OCI-LY1 (cell line): ENCODE results near the gene ERBB4.

Source experiments
- H2AFZ ChIP-seq: fragments of 200-600 bp; sonication (generic), shearing (Covaris generic); 2 replicates; pipeline ENCODE4 v1.6.0; 2014; ENCODE audit warnings: antibody characterized with exemption, mild to moderate bottlenecking, low read length
- H3F3A ChIP-seq: fragments of 200-600 bp; sonication (generic), shearing (Covaris generic); 2 replicates; pipeline ENCODE4 v1.6.0; 2014; ENCODE audit warnings: mild to moderate bottlenecking, antibody characterized with exemption, low read length, moderate library complexity; ENCODE audit not compliant: insufficient read depth
- H3K27ac ChIP-seq: fragments of 200-600 bp; sonication (generic); 2 replicates; pipeline ENCODE4 v1.5.1; 2014; ENCODE audit warnings: low read length, mixed run types, mild to moderate bottlenecking, low read depth; ENCODE audit not compliant: poor library complexity, severe bottlenecking
- H3K27me3 ChIP-seq: fragments of 200-600 bp; sonication (generic); 2 replicates; pipeline ENCODE4 v1.6.0; 2014; ENCODE audit warnings: antibody characterized with exemption, mild to moderate bottlenecking, low read length, moderate library complexity; ENCODE audit not compliant: insufficient read depth
- H3K36me3 ChIP-seq: fragments of 200-600 bp; sonication (generic); 2 replicates; pipeline ENCODE4 v1.6.1; 2014; ENCODE audit warnings: mild to moderate bottlenecking, antibody characterized with exemption, low read length, moderate library complexity, mixed read lengths; ENCODE audit not compliant: insufficient read depth
- H3K4me1 ChIP-seq: fragments of 200-600 bp; sonication (generic); 2 replicates; pipeline ENCODE4 v1.5.1; 2014; ENCODE audit warnings: mild to moderate bottlenecking, low read length, moderate library complexity; ENCODE audit not compliant: insufficient read depth, severe bottlenecking
- H3K4me2 ChIP-seq: fragments of 200-600 bp; sonication (generic), shearing (Covaris generic); 2 replicates; pipeline ENCODE4 v1.6.1; 2014; ENCODE audit warnings: low read length
- H3K4me3 ChIP-seq: fragments of 200-600 bp; sonication (generic); 2 replicates; pipeline ENCODE4 v1.5.1; 2014; ENCODE audit warnings: low read length, low read depth, mild to moderate bottlenecking, mixed read lengths; ENCODE audit not compliant: poor library complexity, severe bottlenecking
- H3K79me2 ChIP-seq: fragments of 200-600 bp; shearing (Covaris generic); 2 replicates; pipeline ENCODE4 v1.6.1; 2016; ENCODE audit warnings: mixed run types, low read length, mixed read lengths; ENCODE audit not compliant: insufficient read depth
- H3K9ac ChIP-seq: fragments of 200-600 bp; sonication (generic), shearing (Covaris generic); 2 replicates; pipeline ENCODE4 v1.6.1; 2014; ENCODE audit warnings: mild to moderate bottlenecking, low read length, mixed read lengths
- H3K9me2 ChIP-seq: fragments of 200-600 bp; sonication (generic), shearing (Covaris generic); 2 replicates; pipeline ENCODE4 v1.6.1; 2014; ENCODE audit warnings: low read depth, mild to moderate bottlenecking, low read length, mixed read lengths
- H3K9me3 ChIP-seq: fragments of 200-600 bp; shearing (Covaris generic); 2 replicates; pipeline ENCODE4 v1.6.1; 2014; ENCODE audit warnings: low read length, mixed read lengths
- H4K20me1 ChIP-seq: fragments of 200-600 bp; sonication (generic), shearing (Covaris generic); 2 replicates; pipeline ENCODE4 v1.6.0; 2016; ENCODE audit warnings: mild to moderate bottlenecking, low read length; ENCODE audit not compliant: insufficient read depth
- CTCF ChIP-seq: fragments of 200-600 bp; sonication (generic), shearing (Covaris generic); IDR thresholded peaks from 2 replicates; pipeline ENCODE4 v1.5.1; 2017; ENCODE audit warnings: mild to moderate bottlenecking, antibody characterized with exemption, low read length, moderate library complexity, mixed read lengths
- EZH2 ChIP-seq: fragments of 200-600 bp; sonication (generic), shearing (Covaris generic); IDR thresholded peaks from 2 replicates; pipeline ENCODE4 v1.8.0; 2017; ENCODE audit warnings: borderline replicate concordance, mixed run types, mild to moderate bottlenecking, antibody characterized with exemption, low read length, moderate library complexity, mixed read lengths

ERBB4 gene

GRCh38 chr2:211447548-211447947 lies 1091.1 kb downstream of the ERBB4 start:
- Histone ChIP-seq H3K4me3 (no peak overlapping the region), H3K9me3 (no peaks in the 10 kb centered on the region), H3K9ac (no peak overlapping the region), H2AFZ (no peak overlapping the region), H3K4me2 (no peak overlapping the region), H3K79me2 (no peaks in the 10 kb centered on the region), H4K20me1 (no peaks in the 10 kb centered on the region), H3K9me2 (no peaks in the 10 kb centered on the region), H3F3A (no peaks in the 10 kb centered on the region), H3K36me3 (no peaks in the 10 kb centered on the region), H3K4me1 (peaks cover 36% of the 10 kb centered on the region), H3K27me3 (no peaks in the 10 kb centered on the region), H3K27ac (peak overlapping the region; percentile 37)
- TF ChIP-seq EZH2, result no peak
- TF ChIP-seq CTCF, result no peak

- H4K20me1 ChIP-seq, result no peaks in the 10 kb centered on the region
- TF ChIP-seq CTCF (no peak), EZH2 (no peak)
- H3K79me2 ChIP-seq, result no peaks in the 10 kb centered on the region
- no peak overlapping the region for H2AFZ ChIP-seq
- H3K27ac ChIP-seq, result no peak overlapping the region
- H3K4me2 ChIP-seq, result no peak overlapping the region
- H3K9ac ChIP-seq, result no peak overlapping the region
- no peaks in the 10 kb centered on the region for H3K9me2 ChIP-seq
- peaks cover 18% of the 10 kb centered on the region for H3K4me1 ChIP-seq
- no peak overlapping the region for H3K4me3 ChIP-seq
- no peaks in the 10 kb centered on the region for H3K36me3 ChIP-seq
- no peaks in the 10 kb centered on the region for H3K9me3 ChIP-seq
- H3K27me3 ChIP-seq, result no peaks in the 10 kb centered on the region
- no peaks in the 10 kb centered on the region for H3F3A ChIP-seq
These were observed 1098.5 kb downstream of the ERBB4 start for GRCh38 chr2:211440107-211440506.

GRCh38 chr2:211439011-211439410 lies 1099.6 kb downstream of the ERBB4 start:
- Histone ChIP-seq H3K36me3 (no peaks in the 10 kb centered on the region), H3K27ac (no peak overlapping the region), H3K4me2 (no peak overlapping the region), H3K79me2 (no peaks in the 10 kb centered on the region), H3K9ac (no peak overlapping the region), H3K4me3 (no peak overlapping the region), H2AFZ (no peak overlapping the region), H3K9me2 (no peaks in the 10 kb centered on the region), H4K20me1 (no peaks in the 10 kb centered on the region), H3K27me3 (no peaks in the 10 kb centered on the region), H3K9me3 (no peaks in the 10 kb centered on the region), H3K4me1 (peaks cover 17% of the 10 kb centered on the region), H3F3A (no peaks in the 10 kb centered on the region)
- TF ChIP-seq EZH2 (no peak), CTCF (no peak)
